Chondrocyte (in vitro differentiated cells): ENCODE measurements around the gene TF. TPM values are rescaled to one million over a fixed set of nuclear protein-coding genes. Genes with fewer than 3 reads are reported as not detected.

Source experiments
- DNase-seq: peaks from one replicate; pipeline ENCODE4 v3.0.0; 2021; ENCODE audit warnings: mixed read lengths, low spot score
- H3K27ac Mint-ChIP-seq: one replicate; pipeline ENCODE4 v1.8.0; 2021; ENCODE audit warnings: mild to moderate bottlenecking, moderate library complexity, mixed read lengths; ENCODE audit not compliant: unreplicated experiment
- H3K27me3 Mint-ChIP-seq: 2 replicates; pipeline ENCODE4 v1.8.0; 2021; ENCODE audit warnings: low read depth, mixed read lengths
- H3K36me3 Mint-ChIP-seq: 2 replicates; pipeline ENCODE4 v1.8.0; 2021; ENCODE audit warnings: low read depth, mixed read lengths
- H3K4me1 Mint-ChIP-seq: 2 replicates; pipeline ENCODE4 v1.8.0; 2021; ENCODE audit warnings: low read depth, mild to moderate bottlenecking, mixed read lengths
- H3K4me3 Mint-ChIP-seq: one replicate; pipeline ENCODE4 v1.8.0; 2021; ENCODE audit warnings: mild to moderate bottlenecking, moderate library complexity, mixed read lengths; ENCODE audit not compliant: unreplicated experiment
- H3K9me3 Mint-ChIP-seq: 2 replicates; pipeline ENCODE4 v1.8.0; 2021; ENCODE audit warnings: low read depth, mixed read lengths
- total RNA-seq: library from RNA; stranded (reverse); gene quantifications from 3 replicates; pipeline ENCODE4 v1.2.1, GENCODE V29; 2021
- TF ChIP-seq, protein P1 (sequence below): fragments of 200-600 bp; sonication (generic); IDR thresholded peaks from 2 replicates; pipeline ENCODE4 v1.5.0; 2021; ENCODE audit warnings: antibody characterized with exemption, mild to moderate bottlenecking, moderate library complexity

TF gene
- total RNA-seq, 1 donor from 2014 or later, result 1.2 TPM

DNA sequence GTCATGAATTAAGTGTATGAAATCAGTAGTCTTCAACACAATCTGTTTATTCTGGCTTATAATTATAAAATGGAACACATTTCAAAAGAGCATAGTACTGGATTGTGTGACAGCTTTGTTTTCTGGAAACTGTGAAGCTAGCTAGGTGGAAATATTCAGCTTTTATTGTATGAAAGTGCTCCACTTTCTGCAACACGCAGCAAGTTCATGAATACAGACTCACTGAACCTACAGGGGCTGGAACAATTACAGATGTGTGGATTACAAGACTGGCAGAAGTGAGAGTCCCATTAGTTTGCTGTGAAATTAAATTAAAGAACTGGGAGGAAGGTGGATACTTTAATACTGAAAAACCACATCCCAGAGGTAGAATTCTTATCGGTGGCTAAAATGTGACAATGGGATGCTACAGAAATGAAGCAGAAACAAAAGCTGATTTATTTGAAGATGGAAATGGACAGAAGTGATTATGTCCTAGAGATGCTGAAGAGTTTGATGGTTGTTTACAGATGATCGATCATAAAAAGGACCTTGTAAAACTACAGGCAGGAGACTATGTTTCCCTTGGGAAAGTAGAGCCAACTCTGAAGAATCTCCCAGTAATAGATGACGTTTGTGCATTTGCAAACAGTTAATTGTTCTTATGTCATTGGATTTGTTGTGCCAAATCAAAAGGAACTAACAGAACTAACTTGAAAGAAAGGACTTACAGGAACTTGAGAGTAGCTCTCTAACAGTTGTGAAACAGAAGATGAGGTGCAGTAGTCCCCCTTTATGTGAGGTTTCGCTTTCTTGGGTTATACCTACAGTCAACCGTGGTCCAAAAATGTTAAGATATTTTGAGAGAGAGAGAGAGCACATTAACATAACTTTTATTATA lies 15.7 kb downstream of the TF start:
- Mint-ChIP-seq H3K27me3 (peaks cover 15% of the 10 kb centered on the region), H3K4me3 (no peak overlapping the region), H3K4me1 (peaks cover 17% of the 10 kb centered on the region), H3K36me3 (no peaks in the 10 kb centered on the region), H3K9me3 (no peaks in the 10 kb centered on the region), H3K27ac (no peak overlapping the region)
- no peak for DNase-seq
- TF ChIP-seq, protein P1, sequence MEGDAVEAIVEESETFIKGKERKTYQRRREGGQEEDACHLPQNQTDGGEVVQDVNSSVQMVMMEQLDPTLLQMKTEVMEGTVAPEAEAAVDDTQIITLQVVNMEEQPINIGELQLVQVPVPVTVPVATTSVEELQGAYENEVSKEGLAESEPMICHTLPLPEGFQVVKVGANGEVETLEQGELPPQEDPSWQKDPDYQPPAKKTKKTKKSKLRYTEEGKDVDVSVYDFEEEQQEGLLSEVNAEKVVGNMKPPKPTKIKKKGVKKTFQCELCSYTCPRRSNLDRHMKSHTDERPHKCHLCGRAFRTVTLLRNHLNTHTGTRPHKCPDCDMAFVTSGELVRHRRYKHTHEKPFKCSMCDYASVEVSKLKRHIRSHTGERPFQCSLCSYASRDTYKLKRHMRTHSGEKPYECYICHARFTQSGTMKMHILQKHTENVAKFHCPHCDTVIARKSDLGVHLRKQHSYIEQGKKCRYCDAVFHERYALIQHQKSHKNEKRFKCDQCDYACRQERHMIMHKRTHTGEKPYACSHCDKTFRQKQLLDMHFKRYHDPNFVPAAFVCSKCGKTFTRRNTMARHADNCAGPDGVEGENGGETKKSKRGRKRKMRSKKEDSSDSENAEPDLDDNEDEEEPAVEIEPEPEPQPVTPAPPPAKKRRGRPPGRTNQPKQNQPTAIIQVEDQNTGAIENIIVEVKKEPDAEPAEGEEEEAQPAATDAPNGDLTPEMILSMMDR, result no peak

DNA sequence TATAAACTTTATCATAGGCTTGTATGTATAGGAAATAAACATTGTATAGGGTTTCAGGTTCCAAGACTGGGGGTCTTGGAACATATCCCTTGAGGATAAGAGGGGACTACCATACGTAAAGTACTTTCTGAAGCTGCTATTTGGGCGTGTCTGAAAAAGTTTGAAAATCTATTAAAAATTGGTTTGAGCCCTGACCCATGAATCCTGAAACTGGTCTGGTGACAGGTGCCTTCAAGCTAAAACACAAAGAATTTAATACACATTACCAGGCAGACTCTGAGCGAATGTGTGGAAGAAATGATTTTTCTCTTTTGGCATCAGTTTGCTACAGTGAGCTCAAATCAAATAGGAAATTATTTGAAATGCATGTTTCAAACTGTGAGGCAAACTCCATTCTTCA lies 16.3 kb downstream of the TF start:
- H3K36me3 Mint-ChIP-seq, result no peaks in the 10 kb centered on the region
- DNase-seq, result no peak
- no peak overlapping the region for H3K27ac Mint-ChIP-seq
- TF ChIP-seq, protein P1, result no peak
- H3K4me3 Mint-ChIP-seq, result no peak overlapping the region
- H3K9me3 Mint-ChIP-seq, result no peaks in the 10 kb centered on the region
- H3K4me1 Mint-ChIP-seq, result peaks cover 13% of the 10 kb centered on the region
- peaks cover 11% of the 10 kb centered on the region for H3K27me3 Mint-ChIP-seq

DNA sequence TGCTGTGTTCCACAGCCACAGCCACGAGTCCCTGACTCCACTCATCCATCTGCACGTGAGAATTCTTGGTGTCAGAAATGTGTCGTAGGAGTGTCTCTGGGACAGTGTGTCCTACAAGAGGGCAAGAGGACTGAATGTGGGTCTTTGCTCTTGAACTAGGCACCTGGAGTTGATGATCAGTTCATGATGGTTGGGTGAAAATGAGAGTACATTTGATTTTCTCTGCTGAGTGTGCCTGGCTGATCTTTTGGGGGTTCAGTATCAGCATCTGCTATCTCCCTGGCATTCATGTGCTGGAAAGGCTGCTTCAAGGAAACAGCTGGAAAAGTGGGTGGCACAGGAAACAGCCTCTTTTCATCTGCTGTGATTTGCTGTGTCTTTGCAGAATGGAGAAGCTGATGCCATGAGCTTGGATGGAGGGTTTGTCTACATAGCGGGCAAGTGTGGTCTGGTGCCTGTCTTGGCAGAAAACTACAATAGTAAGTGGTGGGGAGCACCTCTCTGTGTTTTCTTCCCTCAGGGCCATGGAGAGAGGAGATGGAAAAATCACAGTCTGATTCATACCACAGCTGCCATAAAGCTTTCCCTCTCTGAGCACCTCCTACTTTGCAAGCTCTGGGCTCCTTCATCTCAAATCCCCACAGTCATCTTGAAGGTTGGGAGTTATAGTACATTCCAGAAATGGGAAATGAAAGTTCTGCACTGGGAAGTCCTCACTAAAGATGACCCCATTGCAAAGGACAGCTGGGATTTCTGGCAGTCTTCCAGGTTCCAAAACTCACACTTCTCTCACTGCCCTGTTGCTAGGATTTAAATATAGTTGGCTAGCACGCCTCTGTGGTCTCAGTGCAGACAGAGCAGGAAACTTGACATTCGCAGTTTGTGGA lies 17.8 kb downstream of the TF start:
- no peaks in the 10 kb centered on the region for H3K9me3 Mint-ChIP-seq
- DNase-seq, result no peak

DNA sequence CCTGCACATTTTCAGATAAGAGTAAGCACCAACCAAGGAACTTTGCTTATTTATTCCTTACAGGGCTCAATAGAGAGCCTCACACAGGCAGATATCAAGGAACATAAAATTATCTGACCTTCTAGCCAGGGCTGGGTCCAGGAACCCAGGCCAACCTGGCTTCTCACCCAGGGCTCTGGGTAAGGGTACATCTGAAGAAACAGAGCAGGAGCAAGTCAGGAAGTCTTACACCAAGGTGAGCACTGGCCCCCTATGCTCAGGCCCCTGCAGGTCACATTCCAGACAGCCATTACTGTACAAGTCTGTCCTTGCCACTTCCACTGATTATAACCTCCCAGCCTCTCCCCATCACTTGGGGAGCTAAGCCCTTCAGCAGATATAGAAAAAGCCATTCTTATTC lies 19.1 kb downstream of the TF start:
- H3K27me3 Mint-ChIP-seq, result peaks cover 7% of the 10 kb centered on the region
- TF ChIP-seq, protein P1, result no peak

More for the DNA sequence above, 17.8 kb downstream of the TF start:
- H3K4me3 Mint-ChIP-seq, result no peak overlapping the region
- TF ChIP-seq, protein P1, result no peak
- H3K27me3 Mint-ChIP-seq, result peaks cover 9% of the 10 kb centered on the region
- H3K27ac Mint-ChIP-seq, result no peak overlapping the region
- peaks cover 10% of the 10 kb centered on the region for H3K4me1 Mint-ChIP-seq
- H3K36me3 Mint-ChIP-seq, result no peaks in the 10 kb centered on the region

DNA sequence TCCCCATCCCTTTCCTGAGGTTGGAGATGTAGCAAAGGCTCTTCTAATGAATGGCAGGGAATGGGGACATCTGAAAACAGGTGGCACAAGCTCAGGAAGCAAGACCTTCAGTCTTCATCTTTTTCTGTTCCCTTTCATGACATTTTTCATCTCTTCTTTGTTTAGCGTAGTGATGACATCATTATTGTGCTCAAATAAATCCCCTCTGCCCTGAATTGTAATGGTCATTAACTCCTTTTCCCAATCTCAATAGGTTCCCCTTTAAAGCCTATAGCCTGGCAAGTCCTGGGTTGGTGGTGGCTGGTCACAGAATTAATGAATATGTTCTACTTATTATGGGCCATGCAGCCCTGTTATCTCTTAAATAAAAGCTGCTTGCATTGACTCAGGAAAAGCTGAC lies 21.4 kb downstream of the TF start:
- Mint-ChIP-seq H3K4me1 (peaks cover 10% of the 10 kb centered on the region), H3K9me3 (no peaks in the 10 kb centered on the region), H3K27me3 (no peaks in the 10 kb centered on the region), H3K4me3 (no peak overlapping the region), H3K36me3 (no peaks in the 10 kb centered on the region), H3K27ac (no peak overlapping the region)
- no peak for DNase-seq
- TF ChIP-seq, protein P1, result no peak

More for the DNA sequence above, 19.1 kb downstream of the TF start:
- Mint-ChIP-seq H3K4me3 (no peak overlapping the region), H3K27ac (no peak overlapping the region), H3K9me3 (no peaks in the 10 kb centered on the region), H3K4me1 (peaks cover 10% of the 10 kb centered on the region), H3K36me3 (no peaks in the 10 kb centered on the region)
- DNase-seq, result no peak
